ENCODE data around the gene ADAM23. TPM values are rescaled to one million over a fixed set of nuclear protein-coding genes. Genes with fewer than 3 reads are reported as not detected.

ADAM23 gene
- polyA plus RNA-seq, 1 donor (not counting 4 experiments of a cell fraction or from before 2014, with no cell fraction given), result 1.3 TPM

DNA sequence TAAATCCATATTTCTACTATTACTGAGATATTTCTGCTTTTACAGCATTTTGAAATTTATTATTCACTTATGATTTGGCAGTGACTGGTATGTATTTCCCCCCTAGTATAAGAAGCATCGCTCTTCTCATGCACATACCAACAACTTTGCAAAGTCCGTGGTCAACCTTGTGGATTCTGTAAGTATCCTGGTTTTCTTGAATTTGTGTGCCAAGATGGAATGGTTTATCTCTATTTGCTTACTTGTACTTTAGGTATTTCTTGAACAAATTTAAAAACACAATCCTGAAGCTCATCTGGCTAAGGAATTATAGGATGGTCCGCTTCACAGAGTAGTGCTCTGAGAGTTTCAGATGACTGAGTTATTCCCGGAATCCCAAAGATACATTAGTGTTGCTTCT lies 114.0 kb downstream of the ADAM23 start:
- no peak for FAIRE-seq
- TF ChIP-seq, protein P1, sequence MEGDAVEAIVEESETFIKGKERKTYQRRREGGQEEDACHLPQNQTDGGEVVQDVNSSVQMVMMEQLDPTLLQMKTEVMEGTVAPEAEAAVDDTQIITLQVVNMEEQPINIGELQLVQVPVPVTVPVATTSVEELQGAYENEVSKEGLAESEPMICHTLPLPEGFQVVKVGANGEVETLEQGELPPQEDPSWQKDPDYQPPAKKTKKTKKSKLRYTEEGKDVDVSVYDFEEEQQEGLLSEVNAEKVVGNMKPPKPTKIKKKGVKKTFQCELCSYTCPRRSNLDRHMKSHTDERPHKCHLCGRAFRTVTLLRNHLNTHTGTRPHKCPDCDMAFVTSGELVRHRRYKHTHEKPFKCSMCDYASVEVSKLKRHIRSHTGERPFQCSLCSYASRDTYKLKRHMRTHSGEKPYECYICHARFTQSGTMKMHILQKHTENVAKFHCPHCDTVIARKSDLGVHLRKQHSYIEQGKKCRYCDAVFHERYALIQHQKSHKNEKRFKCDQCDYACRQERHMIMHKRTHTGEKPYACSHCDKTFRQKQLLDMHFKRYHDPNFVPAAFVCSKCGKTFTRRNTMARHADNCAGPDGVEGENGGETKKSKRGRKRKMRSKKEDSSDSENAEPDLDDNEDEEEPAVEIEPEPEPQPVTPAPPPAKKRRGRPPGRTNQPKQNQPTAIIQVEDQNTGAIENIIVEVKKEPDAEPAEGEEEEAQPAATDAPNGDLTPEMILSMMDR (optimal IDR thresholded peaks at IDR 0.05 in 1 of 3, IDR thresholded peaks at IDR 0.05 in 1 of 3, conservative IDR thresholded peaks at IDR 0.05 in 1 of 3; ENCODE audit: extremely low read depth in 1 of 3, insufficient read depth in 2 of 3, low read length in 3 of 3), result no peak
- no peak for TF ChIP-seq EZH2 (IDR thresholded peaks at IDR 0.05; ENCODE audit: low read length)
- H3K4me1 ChIP-seq (ENCODE audit: control insufficient read depth, extremely low read depth, insufficient read depth, low read length), result peaks cover 13% of the 10 kb centered on the region

DNA sequence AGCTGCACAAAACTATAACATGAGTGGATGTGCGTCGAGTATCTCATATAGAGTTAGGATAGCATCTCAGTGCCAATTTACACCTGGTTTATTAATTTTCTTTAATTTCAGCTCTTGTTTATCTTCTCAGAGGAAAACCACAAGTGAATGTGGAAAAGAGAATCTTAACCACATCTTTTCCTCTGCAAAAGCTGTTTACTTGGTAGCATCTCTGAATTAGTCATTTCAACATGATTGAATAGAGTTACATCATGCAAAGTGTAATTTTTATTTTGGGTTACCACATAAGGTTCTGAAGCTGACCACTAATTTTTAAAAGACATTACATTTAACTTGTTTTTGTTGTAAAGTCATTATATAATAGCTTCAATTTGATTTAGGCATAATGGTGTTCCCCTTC lies 115.2 kb downstream of the ADAM23 start:
- TF ChIP-seq, protein P1 (optimal IDR thresholded peaks at IDR 0.05 in 1 of 3, IDR thresholded peaks at IDR 0.05 in 1 of 3, conservative IDR thresholded peaks at IDR 0.05 in 1 of 3; ENCODE audit: extremely low read depth in 1 of 3, insufficient read depth in 2 of 3, low read length in 3 of 3), result no peak
- TF ChIP-seq EZH2 (IDR thresholded peaks at IDR 0.05; ENCODE audit: low read length), result no peak
- DNase-seq (ENCODE audit: low read depth, low spot score) (no peak), FAIRE-seq (no peak)
- Histone ChIP-seq H3K4me2 (ENCODE audit: control insufficient read depth, extremely low read depth, insufficient read depth, low read depth, low read length) (no peak overlapping the region), H3K4me3 (ENCODE audit: control insufficient read depth in 2 of 3, extremely low read depth in 1 of 3, insufficient read depth in 2 of 3, low read depth in 1 of 3, low read length in 3 of 3) (no peak overlapping the region), H2AFZ (ENCODE audit: control insufficient read depth, low read length) (no peak overlapping the region), H3K36me3 (ENCODE audit: control insufficient read depth in 2 of 2, extremely low read depth in 1 of 2, insufficient read depth in 2 of 2, low read length in 2 of 2) (no peaks in the 10 kb centered on the region), H3K9ac (ENCODE audit: control insufficient read depth, extremely low read depth, insufficient read depth, low read length) (no peak overlapping the region), H3K4me1 (ENCODE audit: control insufficient read depth, extremely low read depth, insufficient read depth, low read length) (peaks cover 13% of the 10 kb centered on the region), H3K27me3 (ENCODE audit: control insufficient read depth, extremely low read depth, insufficient read depth, low read length) (no peaks in the 10 kb centered on the region), H3K27ac (ENCODE audit: control insufficient read depth, insufficient read depth, low read length) (no peak overlapping the region), H3K79me2 (ENCODE audit: control insufficient read depth, insufficient read depth, low read length) (no peaks in the 10 kb centered on the region), H3K9me3 (ENCODE audit: control insufficient read depth, low read depth, low read length) (no peaks in the 10 kb centered on the region), H4K20me1 (ENCODE audit: control insufficient read depth, extremely low read depth, insufficient read depth, low read length) (no peaks in the 10 kb centered on the region), H3K9me1 (ENCODE audit: control insufficient read depth, extremely low read depth, insufficient read depth, low read length) (no peaks in the 10 kb centered on the region)
- dilution Hi-C loops (cut with MboI; ENCODE audit: extremely low pct_ligation_motif_present, low sequenced_read_pairs), result no loop called here

More for the DNA sequence above, 114.0 kb downstream of the ADAM23 start:
- H4K20me1 ChIP-seq (ENCODE audit: control insufficient read depth, extremely low read depth, insufficient read depth, low read length), result no peaks in the 10 kb centered on the region
- no peaks in the 10 kb centered on the region for H3K9me1 ChIP-seq (ENCODE audit: control insufficient read depth, extremely low read depth, insufficient read depth, low read length)
- H3K27ac ChIP-seq (ENCODE audit: control insufficient read depth, insufficient read depth, low read length), result no peak overlapping the region
- no peak overlapping the region for H2AFZ ChIP-seq (ENCODE audit: control insufficient read depth, low read length)
- no peak overlapping the region for H3K9ac ChIP-seq (ENCODE audit: control insufficient read depth, extremely low read depth, insufficient read depth, low read length)
- H3K79me2 ChIP-seq (ENCODE audit: control insufficient read depth, insufficient read depth, low read length), result no peaks in the 10 kb centered on the region
- no peaks in the 10 kb centered on the region for H3K9me3 ChIP-seq (ENCODE audit: control insufficient read depth, low read depth, low read length)
- H3K4me2 ChIP-seq (ENCODE audit: control insufficient read depth, extremely low read depth, insufficient read depth, low read depth, low read length), result no peak overlapping the region
- no peaks in the 10 kb centered on the region for H3K27me3 ChIP-seq (ENCODE audit: control insufficient read depth, extremely low read depth, insufficient read depth, low read length)
- dilution Hi-C loops (cut with MboI; ENCODE audit: extremely low pct_ligation_motif_present, low sequenced_read_pairs), result no loop called here
- no peak for DNase-seq (ENCODE audit: low read depth, low spot score)
- H3K36me3 ChIP-seq (ENCODE audit: control insufficient read depth in 2 of 2, extremely low read depth in 1 of 2, insufficient read depth in 2 of 2, low read length in 2 of 2), result no peaks in the 10 kb centered on the region
- H3K4me3 ChIP-seq (ENCODE audit: control insufficient read depth in 2 of 3, extremely low read depth in 1 of 3, insufficient read depth in 2 of 3, low read depth in 1 of 3, low read length in 3 of 3), result no peak overlapping the region

All from keratinocyte (primary cell).